Activated CD4-positive, alpha-beta memory T cell treated with anti-CD3 and anti-CD28 coated beads for 36 hours (primary cell): ENCODE measurements around the gene CUL4A. TPM values are rescaled to one million over a fixed set of nuclear protein-coding genes. Genes with fewer than 3 reads are reported as not detected.
"Not testable (repeated sequence)": the region's sequence is repeated elsewhere in the genome, so short reads cannot be mapped to it uniquely, and the experiment has no call there.

Experiments
- CTCF ChIA-PET: fragments of 350-600 bp; sonication (Branson Sonifier 250); formaldehyde crosslinking; loops from one replicate; lab custom pipeline; 2021; ENCODE audit warnings: antibody characterized with exemption, inconsistent platforms; lab: Charles Lee
- POLR2A ChIA-PET: fragments of 350-600 bp; sonication (Branson Sonifier 250); formaldehyde crosslinking; loops from one replicate; lab custom pipeline; 2021; ENCODE audit warnings: antibody characterized with exemption; lab: Charles Lee
- DNase-seq: peaks from one replicate; pipeline ENCODE4 v3.0.0-alpha.2; 2020
- H3K27ac Mint-ChIP-seq: one replicate; pipeline ENCODE4 v1.8.0; 2021; ENCODE audit warnings: mixed read lengths
- H3K27me3 Mint-ChIP-seq: one replicate; pipeline ENCODE4 v1.8.0; 2021; ENCODE audit warnings: mixed read lengths
- H3K36me3 Mint-ChIP-seq: one replicate; pipeline ENCODE4 v1.8.0; 2021; ENCODE audit warnings: mixed read lengths
- H3K4me1 Mint-ChIP-seq: one replicate; pipeline ENCODE4 v1.8.0; 2021; ENCODE audit warnings: low read depth, mixed read lengths
- H3K4me3 Mint-ChIP-seq: one replicate; pipeline ENCODE4 v1.8.0; 2021; ENCODE audit warnings: mild to moderate bottlenecking, mixed read lengths
- H3K9me3 Mint-ChIP-seq: one replicate; pipeline ENCODE4 v1.8.0; 2021; ENCODE audit warnings: mixed read lengths
- intact Hi-C: fragments of 100-400 bp; cut with micrococcal nuclease; formaldehyde crosslinking; loops from one replicate; pipeline ENCODE4 v1.15.1; 2023
- total RNA-seq, 2 experiments: library from RNA; stranded (reverse); gene quantifications; one replicate each; pipeline ENCODE4 v1.2.3, GENCODE V29; 2021

The CUL4A gene
- total RNA-seq, 2 experiments from 2014 or later: 65.9 to 70.2 TPM

DNA sequence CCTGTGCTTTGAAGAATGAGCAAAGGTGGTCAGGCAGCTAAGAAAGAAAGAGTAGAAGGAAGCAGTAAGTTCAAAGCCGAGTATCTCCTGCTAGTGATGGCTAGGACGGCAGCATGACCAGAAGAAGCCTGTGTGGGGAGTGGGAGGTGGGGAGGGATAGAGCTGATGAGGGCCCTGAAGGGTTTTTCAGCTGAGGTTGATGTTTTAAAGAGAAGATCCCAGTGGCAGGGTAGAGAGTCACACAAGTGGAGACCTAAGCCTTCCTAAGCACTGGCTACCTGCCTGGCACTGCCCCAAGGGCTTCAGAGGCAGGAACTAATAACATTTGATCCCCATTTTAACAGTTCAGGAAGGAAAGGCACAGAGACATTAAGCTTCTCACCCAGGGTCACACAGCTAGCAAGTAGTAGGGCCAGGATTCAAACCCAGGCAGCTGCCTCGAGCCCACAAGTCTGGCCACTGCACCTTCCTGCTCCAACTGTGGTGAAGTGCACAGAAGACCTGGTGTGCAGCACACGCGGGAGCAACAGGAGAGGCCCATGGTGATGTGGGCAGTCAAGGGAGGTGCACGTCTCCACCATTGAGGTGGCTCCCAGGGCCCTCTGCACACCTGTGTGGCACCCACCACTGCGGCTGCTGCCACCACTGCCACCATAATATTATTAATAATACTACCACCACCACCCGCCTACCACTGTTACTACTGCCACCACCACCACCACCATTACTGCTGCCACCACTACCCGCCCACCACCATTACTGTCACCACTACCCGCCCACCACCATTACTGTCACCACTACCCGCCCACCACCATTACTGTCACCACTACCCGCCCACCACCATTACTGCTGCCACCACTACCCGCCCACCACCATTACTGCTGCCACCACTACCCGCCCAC lies 22.1 kb downstream of the CUL4A start:
- intact Hi-C loops: no loop called here
- H3K36me3 Mint-ChIP-seq: peaks cover 49% of the 10 kb centered on the region

DNA sequence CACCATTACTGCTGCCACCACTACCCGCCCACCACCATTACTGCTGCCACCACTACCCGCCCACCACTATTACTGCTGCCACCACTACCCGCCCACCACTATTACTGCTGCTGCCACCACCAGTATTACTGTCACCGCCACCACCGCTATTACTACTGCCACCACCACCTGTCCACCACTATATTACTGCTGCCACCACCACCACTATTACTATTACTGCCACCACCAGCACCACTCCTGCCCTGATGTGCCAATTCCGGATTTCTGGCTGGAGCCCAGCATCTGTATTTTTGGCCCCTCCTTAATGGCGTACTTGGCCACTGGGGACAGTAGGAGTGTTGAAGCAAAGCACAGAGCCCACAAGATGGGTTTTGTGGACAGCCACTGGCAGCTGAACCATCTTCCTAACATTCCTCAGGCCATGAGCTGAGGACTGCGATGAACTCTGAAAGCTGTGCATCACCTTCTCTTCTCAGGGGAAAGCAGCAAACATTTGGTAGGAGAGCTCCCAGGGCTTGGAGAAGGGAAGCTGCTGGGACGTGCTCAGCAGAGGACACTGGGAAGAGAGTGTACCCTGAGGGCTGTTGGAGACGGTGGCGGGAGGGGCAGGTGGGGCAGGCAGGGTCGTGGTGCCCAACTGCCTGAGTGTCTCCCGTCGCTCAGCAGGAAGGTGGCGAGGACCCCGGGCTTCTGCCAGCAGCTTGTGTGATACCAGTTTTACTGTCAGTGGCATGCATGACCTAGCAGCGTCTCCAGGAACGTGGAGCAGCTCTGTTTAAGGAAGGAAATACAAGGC lies 23.0 kb downstream of the CUL4A start:
- DNase-seq: no peak
- intact Hi-C loops: no loop called here
- Mint-ChIP-seq H3K36me3 (peaks cover 49% of the 10 kb centered on the region), H3K4me1 (no peaks in the 10 kb centered on the region), H3K27me3 (no peaks in the 10 kb centered on the region), H3K9me3 (no peaks in the 10 kb centered on the region), H3K4me3 (no peak overlapping the region), H3K27ac (no peak overlapping the region)
- ChIA-PET CTCF (no interaction called here), POLR2A (no interaction called here)

More for the DNA sequence above, 22.1 kb downstream of the CUL4A start:
- no peak for DNase-seq
- Mint-ChIP-seq H3K27ac (no peak overlapping the region), H3K4me1 (no peaks in the 10 kb centered on the region), H3K4me3 (no peak overlapping the region), H3K27me3 (no peaks in the 10 kb centered on the region), H3K9me3 (no peaks in the 10 kb centered on the region)
- POLR2A ChIA-PET: no interaction called here
- CTCF ChIA-PET: no interaction called here

DNA sequence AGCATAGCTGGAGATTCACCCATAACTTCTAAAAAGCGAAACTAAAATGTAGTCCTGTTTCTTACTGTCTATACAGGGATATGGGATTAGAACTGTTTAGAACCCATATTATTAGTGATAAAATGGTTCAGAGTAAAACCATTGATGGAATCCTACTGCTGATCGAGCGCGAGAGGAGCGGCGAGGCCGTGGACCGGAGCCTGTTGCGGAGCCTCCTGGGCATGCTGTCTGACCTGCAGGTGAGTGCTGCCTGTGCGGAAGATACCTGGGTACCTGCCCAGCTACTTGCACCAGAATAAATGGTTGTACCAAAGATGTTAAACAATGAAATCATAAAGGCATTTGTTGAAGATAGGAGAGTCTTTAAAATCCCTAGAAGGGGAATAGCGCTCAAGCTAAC lies 23.7 kb downstream of the CUL4A start:
- Mint-ChIP-seq H3K27ac (no peak overlapping the region), H3K4me1 (no peaks in the 10 kb centered on the region), H3K4me3 (no peak overlapping the region), H3K27me3 (no peaks in the 10 kb centered on the region), H3K9me3 (no peaks in the 10 kb centered on the region), H3K36me3 (peaks cover 47% of the 10 kb centered on the region)
- CTCF ChIA-PET: no interaction called here
- POLR2A ChIA-PET: no interaction called here
- intact Hi-C loops: no loop called here
- no peak for DNase-seq

DNA sequence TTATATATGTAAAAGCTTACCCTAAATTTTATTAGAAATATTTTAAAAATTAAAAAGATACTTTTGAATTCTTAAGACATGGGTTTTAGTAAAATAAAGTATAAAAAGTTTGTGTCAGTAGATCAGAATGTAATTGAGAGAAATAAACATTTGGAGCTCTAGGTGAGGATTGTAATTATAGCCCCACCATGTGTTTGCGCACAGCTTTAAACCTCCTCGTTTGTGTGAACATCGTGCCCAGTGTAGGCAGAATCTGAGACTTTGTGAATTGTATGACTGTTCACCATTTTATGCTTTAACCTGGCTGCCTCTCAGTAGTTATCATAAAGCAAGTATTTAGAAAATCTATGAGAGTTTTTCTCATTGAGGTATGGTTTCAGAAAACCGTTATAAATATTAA lies 29.1 kb downstream of the CUL4A start:
- no peaks in the 10 kb centered on the region for H3K4me1 Mint-ChIP-seq
- H3K27ac Mint-ChIP-seq: no peak overlapping the region
- no peak for DNase-seq
- intact Hi-C loops: no loop called here
- no peaks in the 10 kb centered on the region for H3K27me3 Mint-ChIP-seq
- H3K4me3 Mint-ChIP-seq: no peak overlapping the region
- ChIA-PET CTCF (no interaction called here), POLR2A (interaction anchor here (0.6 kb wide), 1 partner anchor 11 kb away, joined by 5 read pairs; no protein-coding TSS in a partner anchor)
- H3K9me3 Mint-ChIP-seq: no peaks in the 10 kb centered on the region
- peaks cover 36% of the 10 kb centered on the region for H3K36me3 Mint-ChIP-seq

DNA sequence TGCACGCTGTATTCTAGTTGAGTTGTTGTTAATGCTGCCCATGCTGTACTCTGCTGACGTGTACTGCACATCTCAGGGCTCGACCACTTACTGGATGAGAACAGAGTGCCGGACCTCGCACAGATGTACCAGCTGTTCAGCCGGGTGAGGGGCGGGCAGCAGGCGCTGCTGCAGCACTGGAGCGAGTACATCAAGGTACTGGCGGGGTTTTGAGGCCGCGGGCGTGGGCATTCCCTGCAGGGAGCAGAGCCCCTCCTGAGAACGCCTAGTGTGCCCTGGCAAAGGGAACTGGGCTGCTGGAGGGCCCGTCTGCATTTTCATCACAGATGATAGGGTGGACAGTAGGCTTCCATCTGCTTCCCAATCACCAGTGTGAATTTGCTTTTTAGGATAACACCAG lies 29.9 kb downstream of the CUL4A start:
- ChIA-PET POLR2A (no interaction called here), CTCF (no interaction called here)
- H3K27ac Mint-ChIP-seq: no peak overlapping the region
- DNase-seq: no peak
- H3K4me3 Mint-ChIP-seq: no peak overlapping the region
- H3K9me3 Mint-ChIP-seq: no peaks in the 10 kb centered on the region
- H3K36me3 Mint-ChIP-seq: peaks cover 34% of the 10 kb centered on the region
- no peaks in the 10 kb centered on the region for H3K4me1 Mint-ChIP-seq
- intact Hi-C loops: no loop called here
- no peaks in the 10 kb centered on the region for H3K27me3 Mint-ChIP-seq

DNA sequence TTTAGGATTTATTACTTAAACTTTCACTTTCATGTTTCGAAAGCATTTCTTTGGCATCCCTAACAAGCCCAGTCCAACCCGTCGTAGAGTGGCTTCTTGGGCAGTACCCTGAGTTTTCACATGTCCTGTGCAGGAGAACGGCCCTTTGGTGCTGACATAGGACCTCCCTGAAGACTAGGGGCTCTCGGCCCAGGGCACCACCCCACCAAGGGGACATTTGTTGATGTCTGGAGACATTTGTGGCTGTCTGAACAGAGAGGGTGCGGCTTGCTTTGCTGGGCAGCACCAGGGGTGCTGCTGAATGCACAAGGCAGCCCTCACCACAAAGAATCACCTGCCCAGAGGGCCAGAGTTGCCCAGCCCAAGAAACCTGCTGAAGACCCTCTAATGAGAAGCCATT lies 30.6 kb downstream of the CUL4A start:
- Mint-ChIP-seq H3K27me3 (no peaks in the 10 kb centered on the region), H3K4me3 (no peak overlapping the region), H3K4me1 (no peaks in the 10 kb centered on the region), H3K27ac (no peak overlapping the region), H3K9me3 (no peaks in the 10 kb centered on the region), H3K36me3 (peaks cover 35% of the 10 kb centered on the region)
- intact Hi-C loops: no loop called here
- ChIA-PET CTCF (no interaction called here), POLR2A (no interaction called here)
- no peak for DNase-seq

DNA sequence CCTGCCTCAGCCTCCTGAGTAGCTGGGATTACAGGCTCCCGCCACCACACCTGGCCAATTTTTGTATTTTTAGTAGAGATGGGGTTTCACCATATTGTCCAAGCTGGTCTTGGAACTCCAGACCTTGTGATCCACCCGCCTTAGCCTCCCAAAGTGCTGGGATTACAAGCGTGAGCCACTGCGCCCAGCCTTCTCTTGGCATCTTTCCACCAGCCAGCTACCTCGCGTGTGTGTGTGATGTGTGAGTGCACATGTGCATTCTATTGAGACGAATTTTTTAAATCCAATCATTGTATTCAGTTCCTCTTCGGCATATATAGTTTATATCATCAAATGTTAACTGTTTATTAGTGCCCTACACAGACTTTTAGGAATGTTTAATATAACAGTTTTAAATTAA lies 32.2 kb downstream of the CUL4A start:
- intact Hi-C loops, DNase-seq, H3K27ac Mint-ChIP-seq, POLR2A ChIA-PET, CTCF ChIA-PET, H3K4me3 Mint-ChIP-seq, H3K9me3 Mint-ChIP-seq, H3K4me1 Mint-ChIP-seq, H3K27me3 Mint-ChIP-seq: not testable (repeated sequence)
- H3K36me3 Mint-ChIP-seq: peaks cover 41% of the 10 kb centered on the region

DNA sequence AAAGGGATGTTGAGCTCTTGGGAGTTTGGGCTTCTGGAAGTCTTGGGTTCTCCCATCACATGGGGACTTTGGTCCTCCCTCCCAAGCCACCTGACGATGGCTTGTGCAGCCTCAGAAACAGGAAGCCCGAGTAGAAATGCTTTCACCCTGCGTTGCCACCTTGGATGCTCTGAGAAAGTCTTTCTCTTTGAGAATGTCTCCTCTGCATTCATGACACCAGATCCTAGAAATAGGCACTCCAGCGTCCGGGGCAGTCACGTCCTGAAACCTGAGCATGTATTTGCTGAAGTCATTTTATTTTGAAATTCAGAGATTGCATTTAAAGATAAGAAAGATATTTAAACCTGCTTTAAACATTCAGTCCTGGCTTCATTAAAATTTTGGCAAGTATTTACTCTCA lies 34.4 kb downstream of the CUL4A start:
- no peak overlapping the region for H3K27ac Mint-ChIP-seq
- H3K36me3 Mint-ChIP-seq: peaks cover 45% of the 10 kb centered on the region
- no peaks in the 10 kb centered on the region for H3K27me3 Mint-ChIP-seq
- DNase-seq: no peak
- ChIA-PET POLR2A (no interaction called here), CTCF (no interaction called here)
- H3K4me3 Mint-ChIP-seq: no peak overlapping the region
- intact Hi-C loops: no loop called here
- H3K9me3 Mint-ChIP-seq: no peaks in the 10 kb centered on the region
- no peaks in the 10 kb centered on the region for H3K4me1 Mint-ChIP-seq

DNA sequence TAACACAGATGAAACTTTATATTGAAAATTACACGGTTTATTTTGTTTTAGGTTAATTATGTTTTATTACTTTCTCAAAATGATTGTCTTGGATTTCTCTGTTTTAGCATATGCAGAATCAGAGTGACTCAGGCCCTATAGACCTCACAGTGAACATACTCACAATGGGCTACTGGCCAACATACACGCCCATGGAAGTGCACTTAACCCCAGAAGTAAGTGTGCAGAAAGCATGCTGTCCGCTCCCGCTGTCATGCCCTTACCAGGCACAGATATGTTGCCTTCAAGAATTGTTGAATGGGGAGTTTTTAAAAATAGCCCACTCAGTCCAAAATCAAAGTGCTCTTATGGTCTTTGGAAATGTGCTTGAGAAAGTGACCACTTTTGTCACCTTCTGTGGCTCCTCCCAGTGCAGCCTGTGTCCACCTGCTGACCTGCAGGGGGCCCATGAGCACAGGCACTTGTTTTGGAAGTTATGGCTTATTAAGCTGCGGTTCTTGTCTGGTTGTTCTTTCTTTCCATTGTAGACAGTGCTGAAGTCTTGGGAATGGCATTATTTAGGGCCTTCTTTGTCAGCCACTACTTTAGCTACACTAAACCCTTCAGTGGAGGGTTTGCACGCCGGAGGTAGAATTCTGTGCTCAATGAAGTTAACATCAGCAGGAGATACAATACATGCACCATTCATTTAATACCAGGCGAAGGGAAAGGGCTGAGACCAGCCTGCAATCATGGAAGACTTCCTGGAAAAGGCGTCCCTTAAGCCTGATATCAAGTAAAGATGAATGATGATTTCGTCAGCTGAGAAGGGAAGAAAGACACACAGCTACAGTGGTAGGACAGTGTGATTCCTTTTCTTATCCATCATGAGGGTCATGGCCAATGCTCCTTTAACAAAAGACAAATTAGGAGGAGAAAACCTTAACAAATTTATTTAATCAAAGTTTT lies 36.7 kb downstream of the CUL4A start:
- H3K36me3 Mint-ChIP-seq: peaks cover 46% of the 10 kb centered on the region
- H3K9me3 Mint-ChIP-seq: no peaks in the 10 kb centered on the region
- POLR2A ChIA-PET: no interaction called here
- H3K27me3 Mint-ChIP-seq: no peaks in the 10 kb centered on the region
- H3K27ac Mint-ChIP-seq: no peak overlapping the region
- no peaks in the 10 kb centered on the region for H3K4me1 Mint-ChIP-seq
- no peak overlapping the region for H3K4me3 Mint-ChIP-seq
- DNase-seq: no peak
- intact Hi-C loops: no loop called here
- CTCF ChIA-PET: no interaction called here

DNA sequence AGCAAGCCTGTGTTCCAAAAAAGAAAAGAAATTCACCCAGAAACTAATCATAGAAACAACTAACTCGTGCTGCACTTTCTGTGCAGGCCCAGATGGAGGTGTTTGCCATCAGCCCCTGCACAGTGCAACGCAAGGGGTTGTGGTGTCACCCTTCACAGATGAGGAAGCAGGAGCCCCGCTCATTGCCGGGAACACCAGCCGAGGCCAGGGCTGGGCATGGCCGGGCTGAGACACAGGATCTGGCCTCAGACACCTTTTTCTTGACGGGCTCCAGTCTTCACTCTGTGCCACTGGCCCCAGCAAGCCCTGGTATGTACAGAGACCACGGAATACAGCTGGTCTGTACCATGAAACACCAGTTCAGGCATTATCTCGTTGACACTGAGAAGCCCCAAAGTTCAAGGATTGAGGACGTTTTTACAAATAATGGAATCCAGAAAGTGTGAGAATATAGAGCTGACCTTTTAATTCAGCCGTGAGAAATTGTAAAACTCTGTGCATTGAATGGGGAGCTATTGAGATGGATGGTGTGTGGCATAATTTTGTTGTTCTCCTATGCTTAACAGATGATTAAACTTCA lies 43.2 kb downstream of the CUL4A start:
- H3K36me3 Mint-ChIP-seq: peaks cover 45% of the 10 kb centered on the region
- no peaks in the 10 kb centered on the region for H3K9me3 Mint-ChIP-seq
- H3K4me1 Mint-ChIP-seq: no peaks in the 10 kb centered on the region
- H3K27ac Mint-ChIP-seq: no peak overlapping the region
- ChIA-PET POLR2A (no interaction called here), CTCF (no interaction called here)
- intact Hi-C loops: no loop called here
- no peaks in the 10 kb centered on the region for H3K27me3 Mint-ChIP-seq
- no peak overlapping the region for H3K4me3 Mint-ChIP-seq
- no peak for DNase-seq

DNA sequence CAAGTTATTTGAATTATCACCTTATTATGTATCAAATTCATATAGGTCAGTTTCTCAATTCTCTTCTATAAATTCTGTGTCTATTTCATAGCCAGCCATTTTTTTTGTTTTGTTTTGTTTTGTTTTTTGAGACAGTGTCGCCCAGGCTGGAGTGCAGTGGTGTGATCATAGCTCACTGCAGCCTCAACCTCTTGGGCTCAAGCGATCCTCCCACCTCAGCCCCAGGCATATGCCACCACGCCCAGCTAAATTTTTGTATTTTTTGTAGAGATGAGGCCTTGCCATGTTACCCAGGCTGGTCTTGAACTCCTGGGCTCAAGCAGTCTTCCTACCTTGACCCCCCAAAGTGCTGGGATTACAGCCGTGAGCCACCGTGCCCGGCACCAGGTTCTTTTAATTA lies 48.5 kb downstream of the CUL4A start:
- POLR2A ChIA-PET, H3K4me3 Mint-ChIP-seq, H3K9me3 Mint-ChIP-seq, H3K27ac Mint-ChIP-seq, CTCF ChIA-PET, H3K4me1 Mint-ChIP-seq, intact Hi-C loops, H3K27me3 Mint-ChIP-seq, DNase-seq: not testable (repeated sequence)
- H3K36me3 Mint-ChIP-seq: peaks cover 39% of the 10 kb centered on the region
